ENCODE data around the gene PEMT. TPM values are rescaled to one million over a fixed set of nuclear protein-coding genes. Genes with fewer than 3 reads are reported as not detected.

Gene PEMT
- total RNA-seq, 2 donors from 2014 or later = 15.7 to 22.1 TPM

DNA sequence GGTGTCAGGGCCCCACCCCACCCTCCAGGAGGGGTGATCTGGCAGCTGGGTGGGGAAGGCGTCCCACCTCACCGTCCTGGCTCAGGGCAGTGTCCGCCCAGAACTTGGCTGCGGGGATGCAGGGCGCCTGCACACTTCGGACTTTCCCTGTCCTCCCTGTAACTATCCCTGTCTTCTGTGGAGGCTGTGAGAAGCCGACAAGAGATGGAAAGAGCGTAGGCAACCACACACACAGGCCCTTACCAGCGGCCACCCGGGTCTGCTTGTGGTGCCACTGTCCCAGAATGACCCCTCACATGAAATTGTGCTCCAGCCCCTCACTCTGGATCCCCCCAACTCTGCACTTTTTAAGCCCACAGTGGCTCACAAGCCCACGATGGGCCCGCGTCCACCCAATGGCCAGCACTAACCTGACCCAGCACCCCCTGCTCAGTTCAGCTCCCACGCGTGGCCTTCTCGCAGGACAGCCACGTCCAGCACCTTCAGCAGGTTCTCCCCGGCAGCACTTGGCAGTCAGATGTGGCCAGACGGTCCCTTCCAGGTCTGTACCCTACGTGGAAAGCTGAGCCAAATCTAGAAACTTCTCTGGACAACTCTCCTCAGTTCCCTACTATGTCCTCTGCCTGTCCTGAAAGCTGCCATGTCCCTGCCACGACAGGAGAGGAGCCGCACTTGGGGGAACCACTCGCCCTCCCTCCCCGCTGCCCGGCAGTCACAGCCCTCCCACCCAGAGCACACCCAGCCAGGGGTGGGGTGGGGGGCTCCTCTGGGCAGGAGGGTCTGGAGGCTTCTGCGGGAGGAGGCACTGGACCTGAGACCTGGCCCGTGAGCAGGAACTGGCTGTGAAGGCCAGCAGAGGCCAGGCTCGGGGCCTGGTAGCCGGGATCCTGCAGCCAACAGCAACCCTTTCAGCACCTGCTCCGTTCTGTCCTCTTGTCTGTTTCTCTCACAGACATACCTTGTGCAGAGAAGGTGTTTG, 38.0 kb downstream of the PEMT start:
- ATAC-seq (ENCODE audit: insufficient number of reproducible peaks, low FRiP score, low read depth) (no peak), DNase-seq (ENCODE audit: low spot score) (no peak)
- Histone ChIP-seq H3K27me3 (replicated peaks; ENCODE audit: insufficient read depth) (no peaks in the 10 kb centered on the region), H3K27ac (no peak overlapping the region), H3K4me1 (ENCODE audit: control insufficient read depth in 1 of 2, low read depth in 2 of 2) (no peaks in the 10 kb centered on the region), H3K36me3 (no peaks in the 10 kb centered on the region), H3K9me3 (no peaks in the 10 kb centered on the region), H3K4me3 (no peak overlapping the region)
- TF ChIP-seq, protein P1, sequence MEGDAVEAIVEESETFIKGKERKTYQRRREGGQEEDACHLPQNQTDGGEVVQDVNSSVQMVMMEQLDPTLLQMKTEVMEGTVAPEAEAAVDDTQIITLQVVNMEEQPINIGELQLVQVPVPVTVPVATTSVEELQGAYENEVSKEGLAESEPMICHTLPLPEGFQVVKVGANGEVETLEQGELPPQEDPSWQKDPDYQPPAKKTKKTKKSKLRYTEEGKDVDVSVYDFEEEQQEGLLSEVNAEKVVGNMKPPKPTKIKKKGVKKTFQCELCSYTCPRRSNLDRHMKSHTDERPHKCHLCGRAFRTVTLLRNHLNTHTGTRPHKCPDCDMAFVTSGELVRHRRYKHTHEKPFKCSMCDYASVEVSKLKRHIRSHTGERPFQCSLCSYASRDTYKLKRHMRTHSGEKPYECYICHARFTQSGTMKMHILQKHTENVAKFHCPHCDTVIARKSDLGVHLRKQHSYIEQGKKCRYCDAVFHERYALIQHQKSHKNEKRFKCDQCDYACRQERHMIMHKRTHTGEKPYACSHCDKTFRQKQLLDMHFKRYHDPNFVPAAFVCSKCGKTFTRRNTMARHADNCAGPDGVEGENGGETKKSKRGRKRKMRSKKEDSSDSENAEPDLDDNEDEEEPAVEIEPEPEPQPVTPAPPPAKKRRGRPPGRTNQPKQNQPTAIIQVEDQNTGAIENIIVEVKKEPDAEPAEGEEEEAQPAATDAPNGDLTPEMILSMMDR (IDR thresholded peaks at IDR 0.05) = no peak

DNA sequence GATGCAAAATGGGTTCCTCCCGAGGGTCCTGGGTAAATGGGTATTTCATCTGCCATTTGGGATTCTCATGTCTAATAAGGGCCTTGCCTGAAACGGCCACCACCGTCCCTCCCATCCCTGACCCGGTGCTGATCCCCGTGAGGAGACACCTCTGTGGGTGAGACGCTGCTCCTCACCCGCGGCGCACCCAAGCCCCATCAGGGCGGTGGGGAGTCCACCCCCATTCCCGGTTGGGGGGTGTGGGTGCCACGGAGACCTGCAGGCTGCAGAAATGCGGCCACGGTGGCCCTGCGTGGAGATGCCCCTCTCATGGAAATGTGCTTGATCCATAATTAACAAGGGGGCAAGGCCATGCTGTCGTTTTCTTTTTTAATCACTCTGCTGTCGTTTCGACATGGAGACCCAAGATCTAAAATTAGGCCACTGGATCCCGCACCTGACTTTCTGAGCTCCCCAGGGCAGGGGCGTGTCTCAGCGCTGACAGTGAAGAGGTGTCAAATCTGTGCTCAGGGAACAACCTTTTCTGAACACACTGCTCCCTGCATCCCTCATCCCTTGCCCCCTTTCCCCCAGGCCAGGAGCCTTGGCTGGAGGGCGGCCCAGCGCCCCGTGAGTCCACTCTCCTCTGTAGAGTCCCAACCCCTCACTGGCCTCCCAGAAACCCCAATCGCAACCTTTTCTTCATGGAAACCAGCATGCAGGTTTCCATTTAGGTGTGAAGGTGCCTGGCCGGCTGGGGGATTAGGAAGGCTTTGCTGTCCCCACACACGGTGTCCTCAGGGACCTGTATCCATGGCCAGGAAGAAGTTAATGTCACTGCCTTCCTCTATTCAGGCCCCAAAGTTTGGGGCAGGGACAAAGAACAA, 38.9 kb downstream of the PEMT start:
- Histone ChIP-seq H3K27ac (no peak overlapping the region), H3K4me1 (ENCODE audit: control insufficient read depth in 1 of 2, low read depth in 2 of 2) (no peaks in the 10 kb centered on the region), H3K9me3 (no peaks in the 10 kb centered on the region), H3K36me3 (no peaks in the 10 kb centered on the region), H3K4me3 (no peak overlapping the region), H3K27me3 (replicated peaks; ENCODE audit: insufficient read depth) (no peaks in the 10 kb centered on the region)
- TF ChIP-seq, protein P1 (IDR thresholded peaks at IDR 0.05) = no peak
- no peak for ATAC-seq (ENCODE audit: insufficient number of reproducible peaks, low FRiP score, low read depth)
- DNase-seq (ENCODE audit: low spot score) = no peak

- Histone ChIP-seq H3K4me1 (ENCODE audit: control insufficient read depth in 1 of 2, low read depth in 2 of 2) (peaks cover 0 to 2% of the 10 kb centered on the region in 2 donors), H3K4me3 (no peak overlapping the region), H3K36me3 (no peaks in the 10 kb centered on the region), H3K27ac (no peak overlapping the region), H3K27me3 (replicated peaks; ENCODE audit: insufficient read depth) (no peaks in the 10 kb centered on the region), H3K9me3 (no peaks in the 10 kb centered on the region)
- TF ChIP-seq, protein P1 (IDR thresholded peaks at IDR 0.05) = no peak
- DNase-seq (ENCODE audit: low spot score) = no peak
- no peak for ATAC-seq (ENCODE audit: insufficient number of reproducible peaks, low FRiP score, low read depth)
Observed at GRCh38 chr17:17551361-17551760, 40.1 kb downstream of the PEMT start.

DNA sequence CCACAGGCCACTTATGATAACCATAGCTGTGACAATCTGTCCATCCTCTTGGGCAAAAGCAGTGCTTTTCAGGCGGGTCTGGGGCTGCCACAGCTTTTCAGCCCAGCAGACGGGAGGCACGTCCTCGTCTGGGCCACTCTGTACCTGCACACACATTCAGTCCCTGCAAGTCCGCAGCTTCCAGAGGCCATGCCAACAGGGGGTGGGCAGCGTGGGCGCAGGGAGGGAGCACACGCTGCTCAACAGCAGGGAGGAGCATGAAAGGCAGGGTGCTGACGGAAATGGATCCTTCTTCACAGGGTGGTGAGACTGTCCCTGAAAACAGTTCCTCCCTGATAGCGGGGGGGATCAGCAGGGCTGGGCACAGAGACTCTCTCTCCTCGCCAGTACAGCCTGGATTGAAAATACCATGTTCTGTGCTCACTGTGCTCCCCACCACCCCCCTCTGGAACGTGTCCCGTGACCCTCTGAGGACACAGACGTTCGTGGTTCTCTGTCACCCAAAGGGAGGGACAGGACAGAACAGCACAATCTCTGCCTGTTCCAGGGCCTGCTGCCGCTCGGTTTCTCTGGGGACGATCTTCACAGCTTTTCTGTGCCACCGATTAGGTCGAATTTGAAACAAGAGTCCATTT, 41.7 kb downstream of the PEMT start:
- DNase-seq (ENCODE audit: low spot score) (no peak), ATAC-seq (ENCODE audit: insufficient number of reproducible peaks, low FRiP score, low read depth) (no peak)
- H3K27ac ChIP-seq = no peak overlapping the region

More for the DNA sequence above, 41.7 kb downstream of the PEMT start:
- Histone ChIP-seq H3K36me3 (no peaks in the 10 kb centered on the region), H3K4me3 (no peak overlapping the region), H3K4me1 (ENCODE audit: control insufficient read depth in 1 of 2, low read depth in 2 of 2) (peaks cover 10 to 17% of the 10 kb centered on the region in 2 donors), H3K27me3 (replicated peaks; ENCODE audit: insufficient read depth) (no peaks in the 10 kb centered on the region), H3K9me3 (no peaks in the 10 kb centered on the region)
- TF ChIP-seq, protein P1 (IDR thresholded peaks at IDR 0.05) = no peak
